Right lobe of liver (tissue), 4 donors: ENCODE results near the gene SIDT2.

Experiments
- CTCF ChIP-seq, 4 donors: fragments of 200-600 bp in 3 of 4; fragments of 450-650 bp in 1 of 4; IDR thresholded peaks; one replicate each; pipeline versions ENCODE4 v1.5.1 to v1.8.0; 2016 to 2022; ENCODE audit warnings: antibody characterized with exemption in 4 of 4, mild to moderate bottlenecking in 2 of 4
- POLR2A ChIP-seq: fragments of 450-650 bp; IDR thresholded peaks from one replicate; pipeline ENCODE4 v1.6.1; 2017; ENCODE audit warnings: antibody characterized with exemption, mild to moderate bottlenecking
- donor health status: DM: no; HTN: no; CAD: no.
- donor health status: DM: no; HTN: no; CAD: no.
- donor health status: DM: no; HTN: yes; CAD: no.

DNA sequence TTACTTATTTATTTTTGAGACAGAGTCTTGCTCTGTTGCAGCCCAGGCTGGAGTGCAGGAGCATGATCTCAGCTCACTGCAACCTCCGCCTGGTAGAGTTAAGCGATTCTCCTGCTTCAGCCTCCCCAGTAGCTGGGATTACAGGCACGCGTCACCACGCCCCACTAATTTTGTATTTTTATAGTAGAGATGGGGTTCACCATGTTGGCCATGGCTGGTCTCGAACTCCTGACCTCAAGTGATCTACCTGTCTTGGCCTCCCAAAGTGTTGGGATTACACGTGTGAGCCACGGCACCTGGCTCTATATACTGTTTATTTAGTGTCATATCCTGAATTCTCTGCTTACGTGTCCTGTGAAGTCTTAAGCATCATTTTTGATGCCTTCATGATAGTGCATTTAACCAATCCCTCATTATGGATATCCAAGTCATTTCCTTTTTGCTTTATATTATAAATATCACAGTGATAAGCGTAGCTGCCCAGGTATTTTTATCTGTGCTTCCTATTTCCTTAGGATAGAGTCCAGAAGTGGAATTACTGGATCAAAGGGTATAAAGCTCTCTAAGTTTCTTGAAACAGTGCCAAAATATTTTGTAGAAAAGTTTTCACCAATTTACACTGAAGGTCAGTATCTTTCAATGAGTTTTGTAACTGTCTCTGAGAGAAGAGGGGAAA, 871 bp upstream of the SIDT2 start:
- TF ChIP-seq CTCF (IDR thresholded peaks at IDR 0.05) (no peak), POLR2A (no peak)
